ENCODE results near the gene PTGES2. TPM values are rescaled to one million over a fixed set of nuclear protein-coding genes. Genes with fewer than 3 reads are reported as not detected.
"Not testable (repeated sequence)": the region's sequence is repeated elsewhere in the genome, so short reads cannot be mapped to it uniquely, and the experiment has no call there.

Gene PTGES2
- total RNA-seq, 1 donor from 2014 or later, result 80.0 TPM

GRCh38 chr9:128118971-128119665 is 8.4 kb downstream of the PTGES2 start:
- no peak for DNase-seq (ENCODE audit: low read depth)

- no peak for DNase-seq (ENCODE audit: low read depth)
Measured at GRCh38 chr9:128118472-128118857, 9.1 kb downstream of the PTGES2 start.

- peak; percentile 78 for DNase-seq (ENCODE audit: low read depth)
Measured at GRCh38 chr9:128117613-128118471, 9.7 kb downstream of the PTGES2 start.

- DNase-seq (ENCODE audit: low read depth), result no peak
Measured at GRCh38 chr9:128116104-128117083, 11.1 kb downstream of the PTGES2 start.

DNA sequence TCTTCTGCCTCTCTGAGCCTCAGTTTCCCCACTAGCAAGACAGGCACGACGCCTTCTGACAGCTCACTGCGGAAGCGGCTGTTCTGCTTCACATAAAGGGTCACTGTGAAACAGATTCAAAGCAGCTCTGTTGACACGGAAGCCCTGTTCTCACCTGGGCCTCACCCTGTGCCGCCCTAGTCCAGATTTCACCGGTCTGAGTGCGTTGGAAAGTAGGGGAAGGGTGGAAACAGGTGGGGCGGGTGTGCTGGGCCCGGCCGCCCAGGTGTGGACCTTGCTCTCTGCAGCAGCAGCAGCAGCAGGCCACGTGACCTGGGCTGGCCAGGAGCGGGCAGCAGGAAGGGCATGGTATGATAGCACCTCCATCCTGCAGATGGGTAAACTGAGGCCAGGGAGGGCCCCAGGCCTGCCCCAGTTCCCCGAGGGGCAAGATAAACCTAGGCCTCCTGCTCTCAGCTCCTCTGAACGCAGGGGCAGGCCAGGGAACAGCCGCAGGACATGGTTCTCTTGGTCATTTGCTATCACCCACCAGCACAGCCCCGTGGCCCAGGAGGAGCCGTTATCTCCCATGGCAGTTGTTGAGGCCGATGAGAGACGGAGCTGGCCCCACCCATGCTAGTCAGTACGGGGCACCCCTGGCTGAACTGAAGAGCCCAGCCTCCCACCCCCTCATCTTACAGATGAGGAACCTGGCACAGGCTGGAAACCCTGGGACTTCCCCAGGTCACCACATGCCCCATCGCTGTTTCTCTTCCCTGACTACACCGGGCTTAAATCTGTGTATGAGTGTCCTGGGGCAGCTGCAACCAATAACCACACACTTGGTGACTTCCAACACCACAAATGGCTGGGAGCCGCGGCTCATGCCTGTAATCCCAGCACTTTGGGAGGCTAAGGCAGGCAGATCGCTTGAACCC is 12.1 kb downstream of the PTGES2 start:
- no peak for DNase-seq (ENCODE audit: low read depth)

DNA sequence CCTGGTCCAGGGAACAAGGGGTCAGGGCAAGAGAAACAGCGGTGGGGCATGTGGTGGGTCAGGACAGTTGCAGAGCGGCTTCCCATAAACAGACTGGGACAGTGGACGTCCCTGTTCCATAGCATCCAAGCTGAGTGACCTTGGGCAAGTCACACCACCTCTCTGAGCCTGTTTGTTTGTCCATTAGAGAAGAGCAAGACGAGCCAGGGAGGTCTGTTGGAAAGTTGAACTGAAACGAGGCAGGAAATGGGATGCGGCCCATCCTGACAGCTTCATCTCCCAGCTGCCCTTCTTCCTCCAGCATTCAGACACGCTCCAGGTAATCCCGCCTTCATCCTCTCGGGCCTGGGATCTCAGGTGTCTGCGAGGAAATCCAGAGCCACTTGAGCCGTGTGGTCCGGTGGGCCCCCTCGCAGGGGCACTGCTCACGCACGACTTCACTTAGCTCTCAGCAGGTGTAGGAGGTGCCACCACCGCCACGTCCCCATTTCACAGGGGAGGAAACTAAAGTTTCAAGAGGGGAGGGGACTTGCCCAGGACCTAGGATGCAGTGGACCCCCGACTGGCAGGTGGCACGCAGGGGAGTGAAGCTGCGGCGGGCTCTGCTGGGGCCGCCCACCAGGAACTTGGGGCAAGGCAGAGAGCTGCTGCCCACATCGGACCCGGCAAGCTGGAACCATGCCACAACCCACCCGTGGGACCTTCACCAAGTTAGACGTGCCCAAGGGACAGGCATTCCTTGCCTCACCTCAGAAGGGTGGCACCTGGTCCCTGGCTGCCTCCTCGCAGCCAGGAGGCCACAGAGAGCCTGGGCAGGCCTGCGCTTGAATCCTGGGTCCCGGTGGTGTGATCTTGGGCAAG is 13.0 kb downstream of the PTGES2 start:
- DNase-seq (ENCODE audit: low read depth), result no peak

GRCh38 chr9:128113526-128114325 is 13.8 kb downstream of the PTGES2 start:
- DNase-seq (ENCODE audit: low read depth), result no peak

- DNase-seq (ENCODE audit: low read depth), result not testable (repeated sequence)
Measured at GRCh38 chr9:128111726-128112125, 15.8 kb downstream of the PTGES2 start.

DNA sequence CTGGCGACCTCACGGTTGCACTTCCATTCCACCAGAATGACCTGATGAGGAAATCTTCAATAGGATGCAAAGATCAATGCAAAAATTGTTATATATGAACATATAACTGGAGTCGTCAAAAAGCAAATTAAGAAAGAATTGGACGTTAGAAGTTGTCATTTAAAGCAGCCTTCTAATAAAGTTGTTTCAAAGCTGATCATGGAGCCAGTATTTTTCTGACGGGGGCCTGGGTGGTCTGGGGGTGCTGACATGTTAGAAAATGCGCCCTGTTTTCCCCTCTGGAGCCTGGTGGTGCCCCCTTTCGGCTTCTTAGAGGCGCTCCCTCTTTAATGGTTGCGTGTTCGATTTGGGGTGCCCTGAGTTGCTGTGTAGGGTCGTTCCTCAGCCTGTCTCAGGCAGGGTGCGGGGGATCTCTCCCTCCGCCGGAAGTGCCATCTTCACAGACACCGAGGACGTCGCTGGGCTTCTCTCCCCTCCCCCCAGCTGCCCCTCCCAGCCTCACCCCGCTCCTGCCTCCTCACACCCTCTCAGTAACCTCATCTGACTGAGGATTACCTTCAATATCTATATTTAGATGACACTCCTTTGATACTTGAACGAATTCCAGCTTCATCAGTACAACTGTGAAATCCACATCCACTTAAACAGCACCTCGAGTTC is 18.3 kb downstream of the PTGES2 start:
- no peak for DNase-seq (ENCODE audit: low read depth)

- no peak for DNase-seq (ENCODE audit: low read depth)
Measured at GRCh38 chr9:128108269-128109049, 19.1 kb downstream of the PTGES2 start.

- DNase-seq (ENCODE audit: low read depth), result no peak
Measured at GRCh38 chr9:128107468-128108268, 19.9 kb downstream of the PTGES2 start.

DNA sequence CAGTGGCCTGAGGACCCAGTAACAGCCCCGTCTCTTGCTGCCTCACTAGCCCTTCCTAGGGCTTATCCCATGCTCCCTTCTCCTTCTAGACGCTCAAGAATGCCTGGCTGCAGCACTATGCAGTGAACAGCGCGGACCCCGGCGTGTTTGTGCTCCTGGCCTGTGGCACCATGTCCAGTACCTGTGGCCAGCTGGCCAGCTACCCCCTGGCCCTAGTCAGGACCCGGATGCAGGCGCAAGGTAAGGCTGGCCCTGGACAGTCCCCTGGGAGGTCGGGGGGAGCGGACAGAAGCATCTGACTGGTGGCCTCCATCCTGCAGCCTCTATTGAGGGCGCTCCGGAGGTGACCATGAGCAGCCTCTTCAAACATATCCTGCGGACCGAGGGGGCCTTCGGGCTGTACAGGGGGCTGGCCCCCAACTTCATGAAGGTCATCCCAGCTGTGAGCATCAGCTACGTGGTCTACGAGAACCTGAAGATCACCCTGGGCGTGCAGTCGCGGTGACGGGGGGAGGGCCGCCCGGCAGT is 20.5 kb downstream of the PTGES2 start:
- no peak for DNase-seq (ENCODE audit: low read depth)

- no peak for DNase-seq (ENCODE audit: low read depth)
Measured at GRCh38 chr9:128106181-128106939, 21.2 kb downstream of the PTGES2 start.

DNA sequence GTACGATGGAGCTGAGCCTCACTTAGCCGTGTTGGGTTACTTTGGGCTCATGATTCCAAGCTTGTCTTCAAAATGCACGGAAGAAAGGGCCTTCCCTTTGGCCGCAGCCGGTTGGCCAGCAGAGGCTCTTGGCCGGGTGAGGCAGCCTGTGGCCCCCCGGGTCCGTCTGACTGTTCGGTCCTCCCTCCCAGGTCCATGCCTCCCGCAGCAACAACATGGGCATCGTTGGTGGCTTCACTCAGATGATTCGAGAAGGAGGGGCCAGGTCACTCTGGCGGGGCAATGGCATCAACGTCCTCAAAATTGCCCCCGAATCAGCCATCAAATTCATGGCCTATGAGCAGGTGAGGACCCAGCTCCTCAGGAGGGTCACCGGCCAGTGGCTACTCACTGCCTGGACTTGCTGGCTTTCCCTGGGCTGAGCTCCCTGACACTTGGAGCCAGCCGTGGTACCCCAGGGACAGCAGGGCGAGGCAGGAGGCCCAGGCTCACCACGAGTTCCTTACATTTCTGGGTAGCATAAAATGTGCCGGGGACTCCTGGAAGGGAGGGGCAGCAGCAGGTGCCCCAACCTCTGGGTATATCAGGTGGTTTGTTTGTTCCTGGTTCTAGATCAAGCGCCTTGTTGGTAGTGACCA is 21.9 kb downstream of the PTGES2 start:
- DNase-seq (ENCODE audit: low read depth), result no peak

DNA sequence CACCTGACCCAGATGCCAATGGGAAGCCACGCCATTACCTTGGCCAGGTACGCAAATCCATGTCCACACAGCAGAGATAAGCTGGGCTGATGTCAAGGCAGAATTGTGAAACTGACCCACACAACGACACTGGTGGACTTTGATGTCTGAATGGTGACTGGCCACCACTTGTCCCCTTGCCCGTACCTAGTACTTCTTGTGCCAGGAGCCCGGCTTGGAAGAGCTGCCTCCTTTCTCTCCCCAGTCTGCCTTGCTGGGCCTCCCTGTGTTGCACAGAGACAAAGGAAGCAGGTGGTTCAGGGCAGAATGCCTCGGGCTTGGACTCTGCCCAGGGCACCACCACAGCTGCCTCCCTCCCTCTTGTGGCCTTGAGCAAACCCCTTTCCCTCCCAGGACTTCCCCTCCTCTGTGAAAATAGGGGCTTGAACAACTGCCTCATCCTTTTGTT is 23.3 kb downstream of the PTGES2 start:
- DNase-seq (ENCODE audit: low read depth), result peak; percentile 57

Measured in renal cortical epithelial cell (primary cell).